AG08395 (cell line): ENCODE data around the gene KRTAP2-3.
A peak's percentile ranks its signal among the peaks of the same experiment; 100 is the strongest.
"Not testable (repeated sequence)": the region's sequence is repeated elsewhere in the genome, so short reads cannot be mapped to it uniquely, and the experiment has no call there.

ENCODE experiments used
- DNase-seq: peaks from one replicate; pipeline ENCODE4 v3.0.0; 2012; ENCODE audit warnings: mixed read lengths, low spot score

The KRTAP2-3 gene

DNA sequence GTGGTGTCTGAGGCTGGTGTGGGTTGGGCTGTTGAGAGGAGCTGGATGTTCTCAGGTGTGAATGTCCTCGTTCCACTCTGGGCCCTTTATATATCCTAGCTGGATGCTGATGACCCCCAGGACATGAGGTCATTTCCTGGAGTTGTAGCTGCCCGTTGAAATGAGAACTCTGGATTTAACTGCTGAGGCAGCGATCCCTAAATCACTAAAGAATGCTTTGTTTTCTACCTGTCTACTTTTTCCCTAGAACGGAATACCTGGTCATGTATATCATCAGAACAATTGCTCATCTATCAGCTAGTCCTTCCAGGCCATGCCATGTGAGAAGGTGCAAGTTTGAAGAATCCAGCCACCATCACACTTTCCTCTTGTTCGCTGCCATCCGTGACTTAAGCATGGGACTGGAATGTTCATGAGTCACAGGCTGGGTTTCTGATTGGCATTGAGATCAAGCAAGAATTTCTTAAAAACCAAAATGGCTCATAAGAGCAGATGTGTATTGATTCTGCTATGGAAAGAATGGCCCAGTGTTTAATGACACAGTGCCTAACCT lies at the start of gene KRTAP2-3:
TSS of gene KRTAP2-3 (minus strand) at position 63 of the 553 bp plus-strand sequence. CDS start 64 bp downstream, outside the sequence.
- peak; percentile 75 for DNase-seq

GRCh38 chr17:41108728-41109386 lies 48.9 kb upstream of the KRTAP2-3 start:
- not testable (repeated sequence) for DNase-seq

DNA sequence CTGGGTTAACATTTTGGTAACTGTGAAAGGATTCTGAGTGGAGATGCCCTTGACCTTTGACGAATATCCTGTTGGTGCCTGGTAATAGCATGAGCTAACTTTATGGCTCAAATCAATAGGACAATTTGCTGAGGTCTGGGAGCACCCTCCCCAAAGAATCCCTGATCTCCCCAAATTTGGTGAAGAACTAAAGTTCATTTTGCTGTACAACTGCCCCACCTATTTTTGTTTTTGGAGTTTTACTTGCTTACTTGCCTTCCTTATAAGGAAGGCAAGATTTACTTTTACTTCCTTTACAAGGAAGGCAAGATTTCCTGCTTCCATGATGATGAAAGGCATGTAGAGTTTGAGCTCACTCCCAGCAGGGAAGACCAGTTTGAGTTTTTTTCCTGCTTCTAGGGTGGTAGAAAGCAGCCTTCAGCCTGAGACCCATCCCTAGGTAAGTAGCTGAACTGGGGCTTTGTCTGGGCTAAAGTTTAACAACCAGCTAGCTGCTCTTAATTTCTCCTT lies 48.1 kb upstream of the KRTAP2-3 start:
- DNase-seq = no peak

DNA sequence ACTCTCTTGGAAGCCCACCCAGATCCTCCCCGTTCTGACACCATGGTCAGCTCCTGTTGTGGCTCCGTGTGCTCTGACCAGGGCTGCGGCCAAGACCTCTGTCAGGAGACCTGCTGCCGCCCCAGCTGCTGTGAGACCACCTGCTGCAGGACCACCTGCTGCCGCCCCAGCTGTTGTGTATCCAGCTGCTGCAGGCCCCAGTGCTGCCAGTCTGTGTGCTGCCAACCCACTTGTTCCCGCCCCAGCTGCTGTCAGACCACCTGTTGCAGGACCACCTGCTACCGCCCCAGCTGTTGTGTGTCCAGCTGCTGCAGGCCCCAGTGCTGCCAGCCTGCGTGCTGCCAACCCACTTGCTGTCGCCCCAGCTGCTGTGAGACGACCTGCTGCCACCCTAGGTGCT lies 45.4 kb upstream of the KRTAP2-3 start, which contains the start of gene KRTAP4-9:
TSS of gene KRTAP4-9 (plus strand) at position 43 of the 400 bp plus-strand sequence. CDS start at position 43, 0 bp downstream.
- not testable (repeated sequence) for DNase-seq

GRCh38 chr17:41104386-41105038 lies 44.6 kb upstream of the KRTAP2-3 start:
- not testable (repeated sequence) for DNase-seq

GRCh38 chr17:41103896-41104295 lies 44.0 kb upstream of the KRTAP2-3 start:
- no peak for DNase-seq

DNA sequence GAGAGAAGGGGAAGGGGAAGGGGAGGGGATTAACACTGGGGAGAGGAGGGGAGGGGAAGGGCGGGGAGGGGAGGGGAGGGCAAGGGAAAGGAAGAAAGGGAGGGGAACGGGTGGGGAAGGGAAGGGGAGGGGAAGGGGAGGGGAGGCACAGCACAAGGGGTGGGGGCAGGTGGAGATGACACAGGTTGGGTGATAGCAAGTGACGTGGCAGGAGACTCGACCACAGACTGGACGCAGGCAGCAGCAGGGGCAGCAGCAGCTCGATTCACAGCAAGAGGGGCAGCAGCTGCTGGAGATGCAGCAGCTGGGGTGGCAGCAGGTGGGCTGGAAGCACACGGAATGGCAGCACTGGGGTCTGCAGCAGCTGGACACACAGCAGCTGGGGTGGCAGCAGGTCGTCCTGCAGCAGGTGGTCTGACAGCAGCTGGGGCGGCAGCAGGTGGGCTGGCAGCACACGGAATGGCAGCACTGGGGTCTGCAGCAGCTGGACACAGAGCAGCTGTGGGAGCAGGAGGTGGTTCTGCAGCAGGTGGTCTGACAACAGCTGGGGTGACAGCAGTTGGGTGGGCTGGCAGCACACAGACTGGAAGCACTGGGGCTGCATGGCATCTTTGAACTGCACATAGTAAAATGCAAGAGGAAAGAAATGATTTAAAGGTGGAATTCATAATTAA lies 41.8 kb upstream of the KRTAP2-3 start, which contains the start of gene KRTAP4-16:
TSS of gene KRTAP4-16 (minus strand) at position 624 of the 674 bp plus-strand sequence. CDS start at position 624, 0 bp downstream.
- no peak for DNase-seq

DNA sequence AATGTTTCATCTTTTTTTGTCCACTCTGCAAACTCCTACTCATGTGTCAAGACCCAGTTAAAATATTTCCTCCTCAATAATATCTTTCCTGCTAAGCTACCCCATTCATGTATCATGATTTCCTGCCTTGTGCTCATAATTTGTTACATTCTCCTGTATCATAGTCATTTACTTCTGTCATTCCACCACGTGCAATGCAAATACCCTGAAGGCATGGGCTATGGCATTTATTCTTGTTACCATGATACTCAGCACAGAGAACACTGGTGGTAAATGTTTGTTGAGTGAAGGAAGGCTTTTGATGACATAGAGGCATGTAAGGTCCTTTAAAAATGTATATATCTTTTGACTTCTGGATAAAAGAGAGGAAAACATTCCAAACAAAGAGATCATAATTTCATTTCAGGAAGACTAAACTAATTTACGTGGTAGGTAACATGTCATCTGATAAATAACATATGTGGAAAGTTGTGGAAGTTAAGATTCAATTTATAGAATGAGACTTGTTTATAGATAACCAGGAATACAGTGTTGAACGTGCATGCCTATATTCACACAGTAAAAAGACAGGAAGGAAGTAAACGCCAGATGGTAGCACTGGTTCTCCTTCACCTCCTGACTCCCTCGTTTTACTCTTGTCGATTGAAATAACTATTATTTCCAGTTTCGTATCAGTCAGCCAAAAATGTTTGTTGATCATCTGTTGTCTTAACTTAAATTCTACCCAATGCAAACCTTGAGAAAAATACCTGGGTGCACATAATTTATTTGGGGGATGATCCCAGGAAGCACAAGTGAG lies 40.0 kb upstream of the KRTAP2-3 start:
- DNase-seq = not testable (repeated sequence)

- DNase-seq = peak; percentile 7
Measured at GRCh38 chr17:41098481-41098880, 38.6 kb upstream of the KRTAP2-3 start.

- DNase-seq = no peak
Measured at GRCh38 chr17:41098042-41098441, 38.1 kb upstream of the KRTAP2-3 start, which contains the start of gene KRTAP4-8. Gene KRTAP4-8 (minus strand): TSS chr17:41098142. CDS start chr17:41098084, 58 bp downstream.

DNA sequence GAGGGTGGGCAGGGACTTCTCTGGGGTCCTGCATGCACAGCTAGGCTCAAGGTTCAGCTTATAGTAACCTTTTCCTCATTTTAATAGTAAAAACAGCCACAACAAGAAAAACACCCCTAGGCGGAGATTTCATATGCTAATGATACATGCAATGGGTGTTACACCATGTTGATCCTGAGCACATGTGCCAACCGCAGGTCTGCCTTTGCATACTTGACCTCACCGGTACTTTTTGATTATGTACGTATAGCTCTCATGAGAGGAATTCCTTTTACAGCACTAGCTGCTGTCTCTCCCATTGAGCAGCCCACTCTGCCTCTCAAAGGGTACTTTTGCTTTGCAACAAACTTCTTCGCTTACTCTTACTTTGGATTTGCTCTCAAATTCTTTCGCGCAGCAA lies 36.1 kb upstream of the KRTAP2-3 start:
- no peak for DNase-seq

- not testable (repeated sequence) for DNase-seq
Measured at GRCh38 chr17:41088760-41089352, 28.9 kb upstream of the KRTAP2-3 start.

DNA sequence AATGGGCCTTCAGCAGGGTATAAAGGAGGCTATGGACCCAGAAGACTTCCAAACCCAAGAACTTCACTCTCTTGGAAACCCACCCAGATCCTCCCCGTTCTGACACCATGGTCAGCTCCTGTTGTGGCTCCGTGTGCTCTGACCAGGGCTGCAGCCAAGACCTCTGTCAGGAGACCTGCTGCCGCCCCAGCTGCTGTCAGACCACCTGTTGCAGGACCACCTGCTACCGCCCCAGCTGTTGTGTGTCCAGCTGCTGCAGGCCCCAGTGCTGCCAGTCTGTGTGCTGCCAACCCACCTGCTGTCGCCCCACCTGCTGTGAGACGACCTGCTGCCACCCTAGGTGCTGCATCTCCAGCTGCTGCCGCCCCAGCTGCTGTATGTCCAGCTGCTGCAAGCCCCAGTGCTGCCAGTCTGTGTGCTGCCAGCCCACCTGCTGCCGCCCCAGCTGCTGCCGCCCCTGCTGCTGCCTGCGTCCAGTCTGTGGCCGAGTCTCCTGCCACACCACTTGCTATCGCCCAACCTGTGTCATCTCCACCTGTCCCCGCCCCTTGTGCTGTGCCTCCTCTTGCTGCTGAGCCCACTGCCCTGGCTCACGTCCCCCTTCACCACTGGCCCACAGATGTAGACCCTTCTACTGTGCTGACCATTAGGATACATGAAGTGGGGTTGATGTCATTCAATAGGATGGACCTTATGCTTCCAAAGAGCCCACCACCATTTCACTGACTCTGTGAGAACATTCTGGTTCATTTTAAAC lies 24.4 kb upstream of the KRTAP2-3 start, which contains the start of gene KRTAP4-7:
TSS of gene KRTAP4-7 (plus strand) at position 51 of the 757 bp plus-strand sequence. CDS start at position 108, 57 bp downstream.
- DNase-seq = not testable (repeated sequence)

GRCh38 chr17:41083427-41083826 lies 23.5 kb upstream of the KRTAP2-3 start:
- not testable (repeated sequence) for DNase-seq

DNA sequence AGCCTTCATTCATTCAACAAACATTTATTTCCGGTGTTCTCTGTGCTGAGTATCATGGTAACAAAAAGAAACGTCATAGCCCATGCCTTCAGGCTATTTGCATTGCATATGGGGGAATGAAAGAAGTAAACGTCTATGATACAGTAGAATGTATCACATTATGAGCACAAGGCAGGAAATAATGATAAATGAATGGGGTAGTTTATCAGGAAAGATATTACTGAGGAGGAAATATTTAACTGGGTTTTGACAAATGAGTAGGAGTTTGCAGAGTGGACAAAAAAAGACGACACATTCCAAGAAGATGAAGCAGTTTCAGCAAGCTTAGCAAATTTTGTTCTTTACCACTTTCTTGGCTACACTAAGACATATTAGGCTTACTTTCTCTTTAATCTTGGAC lies 22.7 kb upstream of the KRTAP2-3 start:
- no peak for DNase-seq

DNA sequence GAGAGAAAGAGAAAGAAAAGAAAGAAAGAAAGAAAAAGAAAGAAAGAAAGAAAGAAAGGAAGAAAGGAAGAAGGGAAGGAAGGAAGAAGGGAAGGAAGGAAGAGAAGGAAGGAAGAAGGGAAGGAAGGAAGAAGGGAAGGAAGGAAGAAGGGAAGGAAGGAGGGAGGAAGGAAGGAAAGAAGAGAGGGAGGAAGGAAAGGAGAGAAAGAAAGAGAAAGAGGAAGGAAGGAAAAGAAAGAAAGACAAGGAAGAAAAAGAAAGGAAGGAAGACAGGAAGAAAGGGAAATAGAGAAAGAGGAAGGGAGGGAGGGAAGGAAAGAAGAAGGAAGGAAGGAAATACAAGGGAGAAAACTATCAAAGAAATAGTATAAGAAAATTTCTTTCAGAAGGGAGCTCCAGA lies 16.9 kb upstream of the KRTAP2-3 start:
- no peak for DNase-seq

DNA sequence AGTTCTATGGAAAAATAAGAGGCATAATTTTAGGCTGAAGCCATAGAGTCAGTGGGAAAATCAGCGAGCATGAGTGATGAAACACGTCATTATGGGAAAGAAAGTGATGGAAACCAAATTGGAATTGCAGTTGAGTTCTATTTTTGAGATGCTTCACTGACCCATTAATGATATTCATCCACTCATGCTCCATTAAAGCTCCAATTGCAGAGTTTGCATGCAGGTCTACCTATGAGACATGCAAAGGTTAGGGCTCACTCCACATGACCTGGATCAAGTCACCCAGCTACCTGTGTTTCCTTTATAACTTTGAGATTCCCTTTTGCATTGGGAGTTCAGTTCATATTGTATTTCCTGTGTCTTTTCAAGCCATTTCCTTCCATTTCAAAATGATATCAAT lies 13.8 kb upstream of the KRTAP2-3 start:
- DNase-seq = no peak

- no peak for DNase-seq
Measured at GRCh38 chr17:41071606-41072360, 11.9 kb upstream of the KRTAP2-3 start.

DNA sequence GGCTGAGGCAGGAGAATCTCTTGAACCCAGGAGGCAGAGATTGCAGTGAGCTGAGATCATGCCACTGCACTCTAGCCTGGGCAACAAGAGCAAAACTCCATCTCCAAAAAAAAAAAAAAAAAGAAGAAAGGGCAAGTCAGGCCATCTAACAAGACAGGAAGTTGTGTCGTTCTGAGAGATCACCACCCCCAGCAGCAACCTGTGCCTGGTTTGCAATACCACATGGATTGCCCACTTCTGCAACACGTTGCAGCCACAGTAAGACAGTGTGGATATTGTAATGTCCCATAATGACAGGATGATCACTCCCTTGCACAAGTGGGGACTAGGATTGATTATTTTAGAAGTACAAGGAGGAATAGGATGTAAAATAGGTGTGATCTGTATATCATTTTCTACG lies 9.1 kb upstream of the KRTAP2-3 start:
- no peak for DNase-seq
